Left ventricle myocardium superior (tissue), 1 donor: Measurements from ENCODE around the gene DNAJC5G. TPM values are rescaled to one million over a fixed set of nuclear protein-coding genes. Genes with fewer than 3 reads are reported as not detected.
"Not testable (repeated sequence)": the region's sequence is repeated elsewhere in the genome, so short reads cannot be mapped to it uniquely, and the experiment has no call there.

Source experiments
- ATAC-seq: fragments of 200-7000 bp; cut with Tn5 transposase; one replicate; pipeline ENCODE4 v1.9.1; 2020; ENCODE audit warnings: mild to moderate bottlenecking, moderate library complexity
- DNase-seq: peaks from one replicate; pipeline ENCODE4 v3.0.0-alpha.2; 2020
- intact Hi-C: fragments of 100-400 bp; cut with micrococcal nuclease; formaldehyde crosslinking; loops from one replicate; pipeline ENCODE4 v1.11.0; 2022
- total RNA-seq: library from RNA; stranded (reverse); fragmentation: NEBNext Ultra II Directional; extraction: Animal tissue kit (Norgen Biotek cat#: 25700); gene quantifications from one replicate; pipeline ENCODE4 v1.2.1, GENCODE V29; 2021
- donor health status: DM: no; HTN: yes; CAD: no; lungs with severe emphysema.

The DNAJC5G gene
- total RNA-seq, 1 donor from 2014 or later: 2.1 TPM

- DNase-seq: no peak
- no peak for ATAC-seq
- intact Hi-C loops: no loop called here
Observed at GRCh38 chr2:27250652-27251379, 24.4 kb upstream of the DNAJC5G start.

- intact Hi-C loops: no loop called here
- ATAC-seq (no peak), DNase-seq (no peak)
Observed at GRCh38 chr2:27251766-27252165, 23.5 kb upstream of the DNAJC5G start.

- ATAC-seq (peak; percentile 32), DNase-seq (no peak)
- intact Hi-C loops: no loop called here
Observed at GRCh38 chr2:27255187-27255586, 20.0 kb upstream of the DNAJC5G start.

GRCh38 chr2:27255660-27256059 lies 19.6 kb upstream of the DNAJC5G start:
- no peak for DNase-seq
- intact Hi-C loops: no loop called here
- ATAC-seq: no peak

- DNase-seq (no peak), ATAC-seq (no peak)
- intact Hi-C loops: no loop called here
Observed at GRCh38 chr2:27256855-27257454, 18.3 kb upstream of the DNAJC5G start.

GRCh38 chr2:27258051-27258450 lies 17.2 kb upstream of the DNAJC5G start:
- no peak for ATAC-seq
- intact Hi-C loops: no loop called here
- DNase-seq: no peak

- no peak for DNase-seq
- no peak for ATAC-seq
- intact Hi-C loops: no loop called here
Observed at GRCh38 chr2:27261241-27261925, 13.8 kb upstream of the DNAJC5G start.

- ATAC-seq: no peak
- intact Hi-C loops: no loop called here
- no peak for DNase-seq
Observed at GRCh38 chr2:27261926-27262298, 13.3 kb upstream of the DNAJC5G start.

- ATAC-seq (peak; percentile 86), DNase-seq (peak; percentile 82)
- intact Hi-C loops: no loop called here
Observed at GRCh38 chr2:27262379-27263286, 12.6 kb upstream of the DNAJC5G start, which contains the start of gene SLC30A3. SLC30A3 (minus strand) TSS chr2:27263047; CDS start chr2:27262906, 141 bp downstream.

GRCh38 chr2:27263287-27264252 lies 11.7 kb upstream of the DNAJC5G start:
- ATAC-seq (no peak), DNase-seq (no peak)
- intact Hi-C loops: no loop called here

GRCh38 chr2:27264253-27264752 lies 10.9 kb upstream of the DNAJC5G start:
- DNase-seq: no peak
- ATAC-seq: peak; percentile 62
- intact Hi-C loops: no loop called here

- intact Hi-C loops: no loop called here
- peak; percentile 76 for ATAC-seq
- DNase-seq: peak; percentile 85
Observed at GRCh38 chr2:27264753-27265535, 10.3 kb upstream of the DNAJC5G start.

GRCh38 chr2:27265536-27265870 lies 9.7 kb upstream of the DNAJC5G start:
- no peak for ATAC-seq

GRCh38 chr2:27268296-27268695 lies 6.9 kb upstream of the DNAJC5G start:
- intact Hi-C loops, ATAC-seq, DNase-seq: not testable (repeated sequence)

More at GRCh38 chr2:27265536-27265870, 9.7 kb upstream of the DNAJC5G start:
- intact Hi-C loops: no loop called here
- no peak for DNase-seq

- no peak for ATAC-seq
- intact Hi-C loops: no loop called here
- DNase-seq: no peak
Observed at GRCh38 chr2:27270131-27270530, 5.1 kb upstream of the DNAJC5G start.

- no peak for ATAC-seq
- intact Hi-C loops: no loop called here
- DNase-seq: no peak
Observed at GRCh38 chr2:27270670-27271069, 4.6 kb upstream of the DNAJC5G start.

GRCh38 chr2:27271631-27272340 lies 3.4 kb upstream of the DNAJC5G start:
- ATAC-seq: peak; percentile 92
- intact Hi-C loops: no loop called here
- DNase-seq: peak; percentile 65
